IPS-NIHi11 (cell line): ENCODE measurements around the gene PCDHA12.
"Not testable (repeated sequence)": the region's sequence is repeated elsewhere in the genome, so short reads cannot be mapped to it uniquely, and the experiment has no call there.

Experiments
- DNase-seq: peaks from one replicate; pipeline ENCODE4 v3.0.0; 2012; ENCODE audit warnings: mixed read lengths, low spot score

The PCDHA12 gene

GRCh38 chr5:140875085-140876065 lies at the start of gene PCDHA12:
PCDHA12 (plus strand) TSS chr5:140875308; CDS start chr5:140875473, 165 bp downstream.
- peak; percentile 58 for DNase-seq

- DNase-seq = no peak
Observed at GRCh38 chr5:140827704-140828361, 47.3 kb upstream of the PCDHA12 start, which contains the start of gene PCDHA6. PCDHA6 (plus strand) TSS chr5:140827960; CDS start chr5:140828092, 132 bp downstream.

DNA sequence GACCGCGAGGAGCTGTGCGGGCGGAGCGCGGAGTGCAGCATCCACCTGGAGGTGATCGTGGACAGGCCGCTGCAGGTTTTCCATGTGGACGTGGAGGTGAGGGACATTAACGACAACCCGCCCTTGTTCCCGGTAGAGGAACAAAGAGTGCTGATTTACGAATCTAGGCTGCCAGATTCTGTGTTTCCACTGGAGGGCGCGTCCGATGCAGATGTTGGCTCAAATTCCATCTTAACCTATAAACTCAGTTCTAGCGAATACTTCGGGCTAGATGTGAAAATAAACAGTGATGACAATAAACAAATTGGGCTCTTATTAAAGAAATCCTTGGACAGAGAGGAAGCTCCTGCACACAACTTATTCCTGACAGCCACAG lies 46.8 kb upstream of the PCDHA12 start:
- DNase-seq = no peak

GRCh38 chr5:140829511-140830501 lies 45.3 kb upstream of the PCDHA12 start:
- not testable (repeated sequence) for DNase-seq

- no peak for DNase-seq
Observed at GRCh38 chr5:140833993-140834392, 41.1 kb upstream of the PCDHA12 start, which contains the start of gene PCDHA7. PCDHA7 (plus strand) TSS chr5:140834269; CDS start chr5:140834384, 115 bp downstream.

- not testable (repeated sequence) for DNase-seq
Observed at GRCh38 chr5:140834439-140835008, 40.6 kb upstream of the PCDHA12 start.

DNA sequence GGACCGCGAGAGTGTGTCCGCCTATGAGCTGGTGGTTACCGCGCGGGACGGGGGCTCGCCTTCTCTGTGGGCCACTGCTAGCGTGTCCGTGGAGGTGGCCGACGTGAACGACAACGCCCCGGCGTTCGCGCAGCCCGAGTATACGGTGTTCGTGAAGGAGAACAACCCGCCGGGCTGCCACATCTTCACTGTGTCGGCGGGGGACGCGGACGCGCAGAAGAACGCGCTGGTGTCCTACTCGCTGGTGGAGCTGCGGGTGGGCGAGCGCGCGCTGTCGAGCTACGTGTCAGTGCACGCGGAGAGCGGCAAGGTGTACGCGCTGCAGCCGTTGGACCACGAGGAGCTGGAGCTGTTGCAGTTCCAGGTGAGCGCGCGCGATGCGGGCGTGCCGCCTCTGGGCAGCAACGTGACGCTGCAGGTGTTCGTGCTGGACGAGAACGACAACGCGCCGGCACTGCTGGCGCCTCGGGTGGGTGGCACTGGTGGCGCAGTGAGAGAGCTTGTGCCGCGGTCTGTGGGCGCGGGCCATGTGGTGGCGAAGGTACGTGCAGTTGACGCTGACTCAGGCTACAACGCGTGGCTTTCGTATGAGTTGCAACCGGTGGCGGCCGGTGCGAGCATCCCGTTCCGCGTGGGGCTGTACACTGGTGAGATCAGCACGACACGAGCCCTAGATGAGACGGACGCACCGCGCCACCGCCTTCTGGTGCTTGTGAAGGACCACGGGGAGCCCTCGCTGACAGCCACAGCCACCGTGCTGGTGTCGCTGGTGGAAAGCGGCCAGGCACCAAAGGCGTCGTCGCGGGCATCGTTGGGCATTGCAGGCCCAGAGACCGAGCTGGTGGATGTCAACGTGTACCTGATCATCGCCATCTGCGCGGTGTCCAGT lies 39.2 kb upstream of the PCDHA12 start:
- no peak for DNase-seq

- DNase-seq = peak; percentile 42
Observed at GRCh38 chr5:140840978-140841962, 33.8 kb upstream of the PCDHA12 start, which contains the start of gene PCDHA8. PCDHA8 (plus strand) TSS chr5:140841187; CDS start chr5:140841322, 135 bp downstream.

DNA sequence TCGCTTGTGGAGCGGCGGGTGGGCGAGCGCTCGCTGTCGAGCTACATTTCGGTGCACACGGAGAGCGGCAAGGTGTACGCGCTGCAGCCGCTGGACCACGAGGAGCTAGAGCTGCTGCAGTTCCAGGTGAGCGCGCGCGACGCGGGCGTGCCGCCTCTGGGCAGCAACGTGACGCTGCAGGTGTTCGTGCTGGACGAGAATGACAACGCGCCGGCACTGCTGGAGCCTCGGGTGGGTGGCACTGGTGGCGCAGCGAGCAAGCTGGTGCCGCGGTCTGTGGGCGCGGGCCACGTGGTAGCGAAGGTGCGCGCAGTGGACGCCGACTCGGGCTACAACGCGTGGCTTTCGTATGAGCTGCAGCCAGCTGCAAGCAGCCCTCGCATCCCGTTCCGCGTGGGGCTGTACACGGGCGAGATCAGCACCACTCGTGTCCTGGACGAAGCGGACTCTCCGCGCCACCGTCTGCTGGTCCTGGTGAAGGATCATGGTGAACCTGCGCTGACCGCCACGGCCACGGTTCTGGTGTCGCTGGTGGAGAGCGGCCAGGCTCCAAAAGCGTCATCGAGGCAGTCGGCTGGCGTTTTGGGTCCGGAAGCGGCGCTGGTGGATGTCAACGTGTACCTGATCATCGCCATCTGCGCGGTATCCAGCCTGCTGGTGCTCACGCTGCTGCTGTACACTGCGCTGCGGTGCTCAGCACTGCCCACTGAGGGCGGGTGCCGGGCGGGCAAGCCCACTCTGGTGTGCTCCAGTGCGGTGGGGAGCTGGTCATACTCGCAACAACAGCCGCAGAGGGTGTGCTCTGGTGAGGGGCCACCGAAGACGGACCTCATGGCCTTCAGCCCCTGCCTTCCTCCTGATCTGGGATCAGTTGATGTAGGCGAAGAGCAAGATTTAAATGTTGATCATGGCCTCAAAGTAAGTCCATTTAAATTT lies 32.0 kb upstream of the PCDHA12 start:
- no peak for DNase-seq

GRCh38 chr5:140848139-140849102 lies 26.7 kb upstream of the PCDHA12 start, which contains the start of gene PCDHA9:
PCDHA9 (plus strand) TSS chr5:140848382; CDS start chr5:140848496, 114 bp downstream.
- not testable (repeated sequence) for DNase-seq

DNA sequence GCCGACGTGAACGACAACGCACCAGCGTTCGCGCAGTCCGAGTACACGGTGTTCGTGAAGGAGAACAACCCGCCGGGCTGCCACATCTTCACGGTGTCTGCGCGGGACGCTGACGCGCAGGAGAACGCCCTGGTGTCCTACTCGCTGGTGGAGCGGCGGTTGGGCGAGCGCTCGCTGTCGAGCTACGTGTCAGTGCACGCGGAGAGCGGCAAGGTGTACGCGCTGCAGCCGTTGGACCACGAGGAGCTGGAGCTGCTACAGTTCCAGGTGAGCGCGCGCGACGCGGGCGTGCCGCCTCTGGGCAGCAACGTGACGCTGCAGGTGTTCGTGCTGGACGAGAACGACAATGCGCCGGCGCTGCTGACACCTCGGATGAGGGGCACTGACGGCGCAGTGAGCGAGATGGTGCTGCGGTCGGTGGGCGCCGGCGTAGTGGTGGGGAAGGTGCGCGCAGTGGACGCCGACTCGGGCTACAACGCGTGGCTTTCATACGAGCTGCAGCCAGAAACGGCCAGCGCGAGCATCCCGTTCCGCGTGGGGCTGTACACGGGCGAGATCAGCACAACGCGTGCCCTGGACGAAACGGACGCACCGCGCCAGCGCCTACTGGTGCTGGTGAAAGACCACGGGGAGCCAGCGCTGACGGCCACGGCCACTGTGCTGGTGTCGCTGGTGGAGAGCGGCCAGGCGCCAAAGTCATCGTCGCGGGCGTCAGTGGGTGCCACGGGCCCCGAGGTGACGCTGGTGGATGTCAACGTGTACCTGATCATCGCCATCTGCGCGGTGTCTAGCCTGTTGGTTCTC lies 25.1 kb upstream of the PCDHA12 start:
- DNase-seq = not testable (repeated sequence)

DNA sequence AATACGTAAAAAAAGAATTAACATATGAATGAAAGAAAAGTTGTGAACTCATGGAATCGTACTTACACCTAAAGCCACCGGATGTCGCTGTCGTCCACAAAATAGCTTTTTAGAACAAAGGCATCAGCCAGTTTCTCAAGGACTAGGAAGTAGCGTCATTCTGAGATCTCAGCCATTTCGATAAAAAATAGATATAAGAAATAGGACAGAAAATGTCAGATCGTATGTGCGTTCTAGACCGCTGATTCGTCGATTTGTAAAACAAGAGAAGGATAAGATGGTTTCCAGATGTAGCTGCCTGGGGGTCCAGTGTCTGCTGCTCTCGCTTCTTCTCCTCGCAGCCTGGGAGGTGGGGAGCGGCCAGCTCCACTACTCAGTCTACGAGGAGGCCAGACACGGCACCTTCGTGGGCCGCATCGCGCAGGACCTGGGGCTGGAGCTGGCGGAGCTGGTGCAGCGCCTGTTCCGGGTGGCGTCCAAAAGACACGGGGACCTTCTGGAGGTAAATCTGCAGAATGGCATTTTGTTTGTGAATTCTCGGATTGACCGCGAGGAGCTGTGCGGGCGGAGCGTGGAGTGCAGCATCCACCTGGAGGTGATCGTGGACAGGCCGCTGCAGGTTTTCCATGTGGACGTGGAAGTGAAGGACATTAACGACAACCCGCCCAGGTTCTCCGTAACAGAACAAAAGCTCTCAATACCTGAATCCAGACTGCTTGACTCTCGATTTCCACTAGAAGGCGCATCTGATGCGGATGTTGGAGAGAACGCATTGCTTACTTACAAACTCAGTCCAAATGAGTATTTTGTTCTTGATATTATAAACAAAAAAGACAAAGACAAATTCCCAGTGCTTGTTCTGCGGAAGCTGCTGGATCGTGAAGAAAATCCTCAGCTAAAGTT lies 19.1 kb upstream of the PCDHA12 start, which contains the start of gene PCDHA10:
Gene PCDHA10, plus strand, starts transcription at position 126 of the 903 bp plus-strand sequence. Its CDS starts 152 bp downstream, at position 278.
- peak; percentile 55 for DNase-seq

DNA sequence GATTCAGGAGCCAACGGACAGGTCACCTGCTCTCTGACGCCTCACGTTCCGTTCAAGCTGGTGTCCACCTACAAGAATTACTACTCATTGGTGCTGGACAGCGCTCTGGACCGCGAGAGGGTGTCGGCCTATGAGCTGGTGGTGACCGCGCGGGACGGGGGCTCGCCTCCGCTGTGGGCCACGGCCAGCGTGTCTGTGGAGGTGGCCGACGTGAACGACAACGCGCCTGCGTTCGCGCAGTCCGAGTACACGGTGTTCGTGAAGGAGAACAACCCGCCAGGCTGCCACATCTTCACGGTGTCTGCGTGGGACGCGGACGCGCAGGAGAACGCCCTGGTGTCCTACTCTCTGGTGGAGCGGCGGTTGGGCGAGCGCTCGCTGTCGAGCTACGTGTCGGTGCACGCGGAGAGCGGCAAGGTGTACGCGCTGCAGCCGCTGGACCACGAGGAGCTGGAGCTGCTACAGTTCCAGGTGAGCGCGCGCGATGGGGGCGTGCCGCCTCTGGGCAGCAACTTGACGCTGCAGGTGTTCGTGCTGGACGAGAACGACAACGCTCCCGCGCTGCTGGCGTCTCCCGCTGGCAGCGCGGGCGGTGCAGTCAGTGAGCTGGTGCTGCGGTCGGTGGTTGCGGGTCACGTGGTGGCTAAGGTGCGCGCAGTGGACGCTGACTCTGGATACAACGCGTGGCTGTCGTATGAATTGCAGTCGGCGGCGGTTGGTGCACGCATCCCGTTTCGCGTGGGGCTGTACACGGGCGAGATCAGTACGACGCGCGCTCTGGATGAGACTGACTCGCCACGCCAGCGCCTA lies 17.7 kb upstream of the PCDHA12 start:
- no peak for DNase-seq

GRCh38 chr5:140857987-140858240 lies 17.2 kb upstream of the PCDHA12 start:
- no peak for DNase-seq
